Measurements from ENCODE around the gene BCL2L15. TPM values are rescaled to one million over a fixed set of nuclear protein-coding genes. Genes with fewer than 3 reads are reported as not detected.

Gene BCL2L15
- total and polyA plus RNA-seq, 2 of the 8 experiments (the other 6 are each of a cell fraction or from before 2014, with no cell fraction given): 0.32 to 0.36 TPM

DNA sequence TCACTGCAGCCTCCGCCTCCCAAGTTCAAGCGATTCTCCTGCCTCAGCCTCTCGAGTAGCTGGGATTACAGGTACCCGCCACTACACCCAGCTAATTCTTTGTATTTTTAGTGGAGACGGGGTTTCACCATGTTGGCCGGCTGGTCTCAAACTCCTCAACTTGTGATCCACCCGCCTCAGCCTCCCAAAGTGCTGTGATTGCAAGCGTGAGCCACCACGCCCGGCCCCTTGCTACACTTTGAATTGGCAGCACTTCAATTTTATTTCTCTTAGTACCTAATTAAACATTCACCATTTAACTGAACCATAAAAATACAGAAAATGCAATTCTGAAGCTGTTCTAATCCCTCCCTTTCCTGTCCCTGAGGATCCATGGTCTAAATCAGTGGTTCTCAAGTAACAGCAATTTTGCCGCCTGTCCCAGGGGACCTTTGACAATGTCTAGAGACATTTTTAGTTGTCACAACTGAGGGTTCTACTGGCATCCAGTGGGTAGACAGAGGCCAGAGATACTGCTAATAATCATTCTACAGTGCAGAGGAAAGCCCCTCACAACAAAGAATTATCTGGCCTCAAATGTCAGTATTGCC, 4.3 kb upstream of the BCL2L15 start:
- TF ChIP-seq CEBPB (IDR thresholded peaks at IDR 0.05; ENCODE audit: low read depth, low read length): no peak
- no peak for TF ChIP-seq GTF2F1 (IDR thresholded peaks at IDR 0.05; ENCODE audit: borderline replicate concordance, low read depth, low read length)
- no peak for TF ChIP-seq KDM4A (IDR thresholded peaks at IDR 0.05; ENCODE audit: low read depth, low read length, severe bottlenecking)
- TF ChIP-seq EZH2 (IDR thresholded peaks at IDR 0.05; ENCODE audit: low read depth, low read length, severe bottlenecking): no peak
- TF ChIP-seq GABPA (IDR thresholded peaks at IDR 0.05; ENCODE audit: borderline replicate concordance, insufficient read depth, low read length): no peak
- no peak for TF ChIP-seq CBX5 (IDR thresholded peaks at IDR 0.05; ENCODE audit: low read depth, low read length)
- no peak overlapping the region for H3K23ac ChIP-seq (ENCODE audit: insufficient read length)
- 94% methylated on average over 10 of the region's 11 CpGs; no CpG with 5 or more reads in 1 of the 2 experiments for WGBS, 2 experiments (ENCODE audit: extremely low coverage in 1 of 2, insufficient coverage in 1 of 2, insufficient read length in 1 of 2, insufficient replicate concordance in 2 of 2, low coverage in 1 of 2, low lambda C conversion rate in 2 of 2, missing lambda C conversion rate in 1 of 2)
- ChIA-PET POLR2A (ENCODE audit: partially characterized antibody) (no interaction called here), CTCF (ENCODE audit: partially characterized antibody) (no interaction called here)
- no peak overlapping the region for H4K91ac ChIP-seq (replicated peaks; ENCODE audit: insufficient read length, low read length)
- no peak overlapping the region for H3K4me2 ChIP-seq (ENCODE audit: insufficient read depth in 1 of 2, low read depth in 2 of 2, low read length in 2 of 2)
- H4K5ac ChIP-seq (ENCODE audit: insufficient read length, low read depth, low read length): no peak overlapping the region
- DNase-seq (ENCODE audit: low read depth in 1 of 2, low spot score in 2 of 2) (no peak), FAIRE-seq (no peak)
- no peak overlapping the region for H2BK120ac ChIP-seq (replicated peaks; ENCODE audit: low read depth, low read length)
- no peaks in the 10 kb centered on the region for H3K23me2 ChIP-seq (ENCODE audit: low read depth, low read length)
- no peak overlapping the region for H2BK20ac ChIP-seq (ENCODE audit: low read length)
- H2AK5ac ChIP-seq (ENCODE audit: low read depth, low read length): no peak overlapping the region
- no peaks in the 10 kb centered on the region for H3K79me2 ChIP-seq (ENCODE audit: control insufficient read depth in 1 of 2, insufficient read depth in 2 of 2, low read length in 2 of 2)
- H2BK15ac ChIP-seq (ENCODE audit: low read length): no peak overlapping the region
- H3K14ac ChIP-seq (ENCODE audit: insufficient read length): no peak overlapping the region
- H3K56ac ChIP-seq (replicated peaks; ENCODE audit: insufficient read length, low read depth, low read length): no peak overlapping the region
- no peak overlapping the region for H3K18ac ChIP-seq (ENCODE audit: extremely low read depth, low read length)
- H3K9me3 ChIP-seq (ENCODE audit: insufficient read depth in 2 of 2, low read depth in 1 of 2, low read length in 1 of 2): no peaks in the 10 kb centered on the region
- no peaks in the 10 kb centered on the region for H4K20me1 ChIP-seq (replicated peaks in 1 of 2; ENCODE audit: control insufficient read depth in 1 of 2, insufficient read depth in 2 of 2, low read length in 2 of 2)
- peaks cover 0 to 5% (median 2%) of the 10 kb centered on the region in 4 experiments; a peak in 2 of 8 replicates for H3K36me3 ChIP-seq (ENCODE audit: control insufficient read depth in 2 of 4, insufficient read depth in 4 of 4, low read length in 3 of 4)
- H3K4ac ChIP-seq (replicated peaks; ENCODE audit: insufficient read length, low read depth, low read length): no peak overlapping the region
- no peaks in the 10 kb centered on the region for H3K79me1 ChIP-seq (ENCODE audit: low read depth, low read length)
- H2AFZ ChIP-seq (ENCODE audit: low read length): no peak overlapping the region
- H3K9ac ChIP-seq (replicated peaks in 1 of 4; ENCODE audit: extremely low read depth in 1 of 4, low read depth in 3 of 4, low read length in 3 of 4): no peak overlapping the region
- H3K4me1 ChIP-seq (replicated peaks in 1 of 4; ENCODE audit: control insufficient read depth in 3 of 4, insufficient read depth in 4 of 4, low read length in 3 of 4): no peaks in the 10 kb centered on the region
- no peak overlapping the region for H3K27ac ChIP-seq (ENCODE audit: low read depth, low read length)
- H2BK12ac ChIP-seq (ENCODE audit: low read depth, low read length): no peak overlapping the region
- no peak overlapping the region for H2BK5ac ChIP-seq (ENCODE audit: low read depth, low read length)
- no peak overlapping the region for H4K8ac ChIP-seq (ENCODE audit: extremely low read depth, insufficient read depth, low read length)
- H3K27me3 ChIP-seq (replicated peaks in 1 of 4; ENCODE audit: control insufficient read depth in 3 of 4, extremely low read depth in 1 of 4, insufficient read depth in 3 of 4, low read length in 3 of 4): no peaks in the 10 kb centered on the region
- H3K4me3 ChIP-seq (ENCODE audit: extremely low read depth in 1 of 4, insufficient read depth in 2 of 4, low read depth in 3 of 4, low read length in 4 of 4): no peak overlapping the region
